IMR-90 (cell line): ENCODE data around the gene MRPL9. TPM values are rescaled to one million over a fixed set of nuclear protein-coding genes. Genes with fewer than 3 reads are reported as not detected.
A peak's percentile ranks its signal among the peaks of the same experiment; 100 is the strongest.

Experiments
- ATAC-seq: fragments of 200-7000 bp; cut with Tn5 transposase; 2 replicates; pipeline ENCODE4 v1.9.1; 2020; ENCODE audit warnings: low read depth, mild to moderate bottlenecking, moderate library complexity
- BruUV-seq: library from RNA; stranded (reverse); fragments of 400-500 nt; replicated peaks from 2 replicates; lab custom pipeline; 2021; lab: Mats Ljungman, UMichigan
- CTCF ChIA-PET: fragments of 300-600 bp; formaldehyde crosslinking; extraction: SDS; loops from one replicate; lab custom pipeline; 2021; ENCODE audit warnings: antibody characterized with exemption; lab: Yijun Ruan, JAX
- POLR2A ChIA-PET: fragments of 300-600 bp; sonication (Branson Sonifier 250); formaldehyde crosslinking; loops from one replicate; lab custom pipeline; 2022; ENCODE audit warnings: antibody characterized with exemption; ENCODE audit not compliant: unreplicated experiment; lab: Charles Lee
- DNase-seq: peaks from one replicate; pipeline ENCODE4 v3.0.0; 2013
- H2AFZ ChIP-seq: replicated peaks from 2 replicates; pipeline ENCODE3; 2013; ENCODE audit warnings: low read length, mild to moderate bottlenecking; ENCODE audit not compliant: poor library complexity
- H2AK5ac ChIP-seq: 2 replicates; pipeline ENCODE4 v1.6.1; 2013; ENCODE audit warnings: low read depth, low read length, inconsistent platforms
- H2AK9ac ChIP-seq: replicated peaks from 2 replicates; pipeline ENCODE3; 2013; ENCODE audit warnings: mild to moderate bottlenecking, low read depth, low read length, moderate library complexity; ENCODE audit not compliant: poor library complexity
- H2BK120ac ChIP-seq: 2 replicates; pipeline ENCODE4 v1.6.1; 2013; ENCODE audit warnings: low read depth, low read length, inconsistent platforms
- H2BK15ac ChIP-seq: 3 replicates; pipeline ENCODE4 v1.6.1; 2013; ENCODE audit warnings: low read depth, low read length, inconsistent platforms
- H2BK20ac ChIP-seq: 2 replicates; pipeline ENCODE4 v1.6.1; 2013; ENCODE audit warnings: low read depth, mild to moderate bottlenecking, inconsistent platforms, low read length, moderate library complexity
- H2BK5ac ChIP-seq: 2 replicates; pipeline ENCODE4 v1.6.1; 2013; ENCODE audit warnings: mild to moderate bottlenecking, low read depth, low read length, inconsistent platforms; ENCODE audit not compliant: poor library complexity, severe bottlenecking
- H3K14ac ChIP-seq: replicated peaks from 2 replicates; pipeline ENCODE4 v1.6.1; 2013; ENCODE audit warnings: low read depth, low read length, inconsistent platforms
- H3K18ac ChIP-seq: 2 replicates; pipeline ENCODE4 v1.6.1; 2013; ENCODE audit warnings: low read depth, low read length, control low read depth
- H3K23ac ChIP-seq: 2 replicates; pipeline ENCODE4 v1.6.1; 2013; ENCODE audit warnings: low read depth, low read length, inconsistent platforms
- H3K27ac ChIP-seq: 2 replicates; pipeline ENCODE4 v1.5.1; 2013; ENCODE audit warnings: mild to moderate bottlenecking, control low read depth, low read length; ENCODE audit not compliant: insufficient read depth
- H3K27me3 ChIP-seq: 2 replicates; pipeline ENCODE4 v1.6.1; 2013; ENCODE audit warnings: low read length; ENCODE audit not compliant: control insufficient read depth, insufficient read depth
- H3K36me3 ChIP-seq: 2 replicates; pipeline ENCODE4 v1.6.1; 2013; ENCODE audit warnings: low read length, mixed read lengths; ENCODE audit not compliant: control insufficient read depth, insufficient read depth
- H3K4ac ChIP-seq: 2 replicates; pipeline ENCODE4 v1.6.1; 2013; ENCODE audit warnings: low read depth, low read length, inconsistent platforms
- H3K4me1 ChIP-seq: 2 replicates; pipeline ENCODE4 v1.6.1; 2013; ENCODE audit warnings: low read length, mixed read lengths; ENCODE audit not compliant: control insufficient read depth, insufficient read depth
- H3K4me2 ChIP-seq: 2 replicates; pipeline ENCODE4 v1.6.1; 2013; ENCODE audit warnings: low read depth, mild to moderate bottlenecking, control low read depth, low read length, moderate library complexity
- H3K4me3 ChIP-seq: 2 replicates; pipeline ENCODE4 v1.5.1; 2013; ENCODE audit warnings: low read depth, mild to moderate bottlenecking, control low read depth, low read length, moderate library complexity; ENCODE audit not compliant: insufficient read depth
- H3K56ac ChIP-seq: 2 replicates; pipeline ENCODE4 v1.6.1; 2013; ENCODE audit warnings: low read length, inconsistent platforms; ENCODE audit not compliant: insufficient read depth; ENCODE audit errors: extremely low read depth
- H3K79me1 ChIP-seq, 2 experiments: 2 replicates each; pipeline ENCODE4 v1.6.1; 2013; ENCODE audit warnings: low read length in 2 of 2, inconsistent platforms in 1 of 2, low read depth in 1 of 2
- H3K9ac ChIP-seq: 2 replicates; pipeline ENCODE4 v1.6.1; 2013; ENCODE audit warnings: low read depth, low read length, control low read depth
- H3K9me1 ChIP-seq: 2 replicates; pipeline ENCODE4 v1.6.1; 2013; ENCODE audit warnings: low read length, inconsistent platforms; ENCODE audit not compliant: insufficient read depth
- H3K9me3 ChIP-seq: 2 replicates; pipeline ENCODE4 v1.6.1; 2013; ENCODE audit warnings: low read length; ENCODE audit not compliant: control insufficient read depth, insufficient read depth
- H4K20me1 ChIP-seq: 2 replicates; pipeline ENCODE4 v1.6.1; 2013; ENCODE audit warnings: low read length, inconsistent platforms; ENCODE audit not compliant: insufficient read depth
- H4K5ac ChIP-seq: 2 replicates; pipeline ENCODE4 v1.6.1; 2013; ENCODE audit warnings: mild to moderate bottlenecking, low read depth, low read length, control low read depth
- H4K8ac ChIP-seq, 2 experiments: 2 replicates each; pipeline ENCODE4 v1.6.1; 2013; ENCODE audit warnings: low read depth in 2 of 2, low read length in 2 of 2, control low read depth in 1 of 2, inconsistent platforms in 1 of 2
- H4K91ac ChIP-seq: 2 replicates; pipeline ENCODE4 v1.6.1; 2013; ENCODE audit warnings: low read depth, low read length, inconsistent platforms; ENCODE audit not compliant: insufficient read depth
- BHLHE40 ChIP-seq: fragments of 150-350 bp; IDR thresholded peaks from 2 replicates; pipeline ENCODE4 v1.6.1; 2016; ENCODE audit warnings: mild to moderate bottlenecking, low read depth, low read length
- CHD1 ChIP-seq: IDR thresholded peaks from 2 replicates; pipeline ENCODE4 v1.6.1; 2012; ENCODE audit warnings: low read depth, low read length, improper control_type of control experiment
- MAFK ChIP-seq: IDR thresholded peaks from 2 replicates; pipeline ENCODE4 v1.6.1; 2012; ENCODE audit warnings: low read depth, low read length, improper control_type of control experiment
- WGBS, 2 experiments: methylation state at CpG; one replicate each; pipeline versions ENCODE4 v1.1.5 to v1.1.7; 2013; ENCODE audit warnings: missing lambda C conversion rate in 2 of 2; ENCODE audit not compliant: insufficient read length in 1 of 2; ENCODE audit errors: extremely low coverage in 2 of 2; 5-methylcytosine and 5-hydroxymethylcytosine counted together
- dilution Hi-C: fragments of 300-500 bp; cut with HindIII; formaldehyde crosslinking; loops from one replicate; pipeline ENCODE4 v1.14.3; 2018; ENCODE audit warnings: low sequenced_read_pairs; ENCODE audit not compliant: unreplicated experiment
- in situ Hi-C: fragments of 300-500 bp; cut with MboI; formaldehyde crosslinking; loops from 3 replicates; pipeline ENCODE4 v1.14.3; 2019; ENCODE audit warnings: low sequenced_read_pairs, inconsistent platforms, mixed read lengths
- intact Hi-C: fragments of 100-400 bp; cut with micrococcal nuclease; formaldehyde crosslinking; loops from 2 replicates; pipeline ENCODE4 v1.10.0; 2022
- polyA plus RNA-seq, 3 experiments: library from polyadenylated mRNA; depleted of rRNA; stranded (reverse); fragments of >200 nt; gene quantifications; 2 replicates each; pipeline ENCODE4 v1.2.3, GENCODE V29; 2012; ENCODE audit warnings: low replicate concordance in 1 of 3
- total RNA-seq: library from RNA; depleted of rRNA; stranded (reverse); fragments of >200 nt; gene quantifications from 2 replicates; pipeline ENCODE4 v1.2.3, GENCODE V29; 2012

MRPL9 gene
- total and polyA plus RNA-seq, 2 of the 4 experiments (the other 2 are of a cell fraction) = 65.4 to 87.5 TPM

DNA sequence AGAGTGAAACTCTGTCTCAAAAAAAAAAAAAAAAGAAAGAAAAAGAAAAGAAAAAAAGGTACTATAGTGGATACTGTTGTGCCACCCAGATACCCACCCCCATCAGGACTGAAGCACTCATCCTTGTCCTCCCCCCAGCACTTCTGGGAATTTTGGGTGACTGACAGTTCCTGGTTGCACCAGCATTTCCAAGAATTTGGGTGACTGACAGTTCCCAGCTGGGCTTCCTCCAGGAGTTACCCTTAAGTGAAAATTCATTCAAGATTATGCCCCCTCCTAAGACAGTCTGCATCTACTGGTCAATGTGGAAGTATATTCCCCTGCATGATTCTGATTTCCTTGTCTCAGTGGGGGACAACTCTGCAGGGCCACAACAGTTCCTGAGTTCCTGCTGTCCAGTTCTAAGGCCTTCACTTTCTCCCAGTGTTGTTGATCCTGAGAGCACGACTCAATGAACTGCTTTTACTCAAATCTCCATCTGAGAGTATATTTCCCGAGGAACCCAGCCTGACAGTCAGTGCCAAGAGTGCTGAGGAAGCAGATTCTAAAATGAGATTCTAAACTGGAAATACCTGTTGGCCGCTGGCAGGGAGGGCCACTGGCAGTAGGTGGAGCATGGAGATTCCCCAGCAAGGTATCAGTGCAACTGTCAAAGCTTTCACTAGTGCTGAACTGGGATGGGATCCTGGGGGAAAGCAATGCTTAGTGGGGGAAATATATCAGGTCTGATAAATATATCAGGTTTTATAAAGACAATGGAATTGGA, 23.5 kb downstream of the MRPL9 start:
- intact Hi-C loops (loop anchor here (5.0 kb wide), 2 partner anchors 282 to 542 kb away; partner anchors contain the start of genes PIP5K1A and POGZ), in situ Hi-C loops (loop anchor here (5.0 to 10.0 kb wide), 2 partner anchors 205 to 292 kb away; no protein-coding TSS in a partner anchor), dilution Hi-C loops (no loop called here)
- H3K23ac ChIP-seq = no peak overlapping the region
- H3K18ac ChIP-seq = no peak overlapping the region
- no peaks in the 10 kb centered on the region for H3K36me3 ChIP-seq
- H2AK5ac ChIP-seq = no peak overlapping the region
- no peaks in the 10 kb centered on the region for H3K79me1 ChIP-seq
- POLR2A ChIA-PET = no interaction called here
- no peak overlapping the region for H4K5ac ChIP-seq
- TF ChIP-seq CHD1 (no peak), MAFK (peak; percentile 51; the same call in 1 of the 2 replicates), BHLHE40 (no peak)
- H3K27ac ChIP-seq = no peak overlapping the region
- no peaks in the 10 kb centered on the region for H4K20me1 ChIP-seq
- H3K9me3 ChIP-seq = peaks cover 8% of the 10 kb centered on the region
- no peak overlapping the region for H2BK5ac ChIP-seq
- no peak overlapping the region for H2BK120ac ChIP-seq
- ATAC-seq (no peak), DNase-seq (no peak)
- BruUV-seq = no TSS peak
- no peak overlapping the region for H4K91ac ChIP-seq
- H3K9me1 ChIP-seq = no peaks in the 10 kb centered on the region
- no peak overlapping the region for H3K56ac ChIP-seq
- no peak overlapping the region for H3K4me2 ChIP-seq
- no peak overlapping the region for H3K4me3 ChIP-seq
- H3K4me1 ChIP-seq = no peaks in the 10 kb centered on the region
- H3K9ac ChIP-seq = no peak overlapping the region
- H3K14ac ChIP-seq = no peak overlapping the region
- no CpG with 5 or more reads among the region's 3 CpGs for WGBS, 2 experiments
- no peak overlapping the region for H2AFZ ChIP-seq
- H2BK15ac ChIP-seq = no peak overlapping the region
- no peak overlapping the region for H4K8ac ChIP-seq
- H2AK9ac ChIP-seq = no peak overlapping the region
- no peak overlapping the region for H2BK20ac ChIP-seq
- no peak overlapping the region for H3K4ac ChIP-seq
- CTCF ChIA-PET = interaction anchor here (0.6 kb wide), 2 partner anchors 16 to 722 kb away, joined by 3 read pairs; no protein-coding TSS in a partner anchor
- peaks cover 41% of the 10 kb centered on the region for H3K27me3 ChIP-seq
